NK-92 treated with Interleukin-12 subunit alpha and Interleukin-12 subunit beta, amount 100 ng/mL, for 24 hours (cell line): ENCODE results near the gene ADARB1.

Source experiments
- DNase-seq: peaks from one replicate; lab custom pipeline; 2025; lab: John Stamatoyannopoulos, UW

Gene ADARB1

DNA sequence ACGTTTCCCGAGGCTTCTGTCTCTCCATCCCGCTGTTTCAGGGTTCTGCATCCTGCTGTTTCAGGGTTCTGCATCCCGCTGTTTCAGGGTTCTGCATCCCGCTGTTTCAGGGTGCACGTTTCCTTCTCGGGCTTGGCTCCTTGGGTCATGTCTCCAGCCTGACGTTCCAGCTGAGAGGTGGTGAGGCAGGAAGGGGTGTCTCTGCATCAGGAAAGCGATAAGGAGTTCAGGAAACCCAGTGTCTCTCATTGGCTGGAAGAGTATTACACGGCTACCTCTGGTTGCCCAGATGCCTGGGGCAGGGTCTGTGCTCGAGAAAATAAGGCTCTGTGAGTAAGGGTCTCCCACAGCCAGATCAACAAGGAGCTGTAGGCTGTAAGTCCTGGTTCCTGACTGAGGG, 21.1 kb downstream of the ADARB1 start:
- no peak for DNase-seq

DNA sequence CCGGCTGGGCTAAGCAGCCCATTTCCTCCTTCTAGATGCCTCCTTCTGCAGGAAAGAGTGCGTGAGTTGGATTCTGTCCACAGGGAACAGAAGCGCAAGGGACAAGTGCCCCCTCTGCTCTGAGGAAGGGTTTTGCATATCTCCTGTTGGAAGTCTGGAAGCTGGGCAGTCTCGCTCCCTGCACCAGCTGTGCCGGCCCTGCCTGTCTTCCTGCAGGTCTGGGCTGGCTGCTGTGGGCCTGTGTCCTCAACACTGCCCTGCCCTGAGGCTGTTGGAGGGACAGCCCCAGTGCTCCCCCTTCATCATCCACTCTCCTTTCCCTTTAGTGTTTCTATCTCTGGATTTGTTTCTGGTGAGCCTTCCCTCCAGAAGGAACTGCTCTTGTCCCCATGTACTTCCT, 21.8 kb downstream of the ADARB1 start:
- no peak for DNase-seq

DNA sequence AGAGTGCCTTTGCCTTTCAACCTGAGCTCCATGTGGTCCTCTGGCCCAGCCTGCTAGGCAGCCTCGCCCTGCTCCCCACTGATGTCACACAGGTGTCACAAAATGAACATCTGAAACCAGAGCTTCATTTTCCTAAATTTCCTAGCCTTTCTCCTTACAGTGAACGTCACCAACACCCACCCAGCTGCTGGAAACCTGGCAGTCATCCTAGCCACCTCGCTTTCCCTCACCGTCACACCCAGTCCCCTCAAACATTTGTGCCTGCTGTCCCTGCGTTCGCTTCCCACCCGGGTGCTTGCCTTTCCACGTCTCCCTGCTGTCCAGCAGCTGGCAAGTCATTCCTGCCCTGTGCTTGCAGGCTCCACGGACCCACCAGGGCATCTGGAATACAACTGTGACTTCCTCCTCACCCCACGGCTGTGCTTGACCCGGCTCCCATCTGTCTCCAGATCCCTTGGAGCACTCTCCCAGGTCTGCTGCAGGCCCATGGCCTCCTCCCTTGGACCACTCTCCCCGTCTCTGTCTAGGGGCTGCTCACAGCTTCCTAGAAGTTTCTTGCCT, 23.5 kb downstream of the ADARB1 start:
- DNase-seq, result no peak

DNA sequence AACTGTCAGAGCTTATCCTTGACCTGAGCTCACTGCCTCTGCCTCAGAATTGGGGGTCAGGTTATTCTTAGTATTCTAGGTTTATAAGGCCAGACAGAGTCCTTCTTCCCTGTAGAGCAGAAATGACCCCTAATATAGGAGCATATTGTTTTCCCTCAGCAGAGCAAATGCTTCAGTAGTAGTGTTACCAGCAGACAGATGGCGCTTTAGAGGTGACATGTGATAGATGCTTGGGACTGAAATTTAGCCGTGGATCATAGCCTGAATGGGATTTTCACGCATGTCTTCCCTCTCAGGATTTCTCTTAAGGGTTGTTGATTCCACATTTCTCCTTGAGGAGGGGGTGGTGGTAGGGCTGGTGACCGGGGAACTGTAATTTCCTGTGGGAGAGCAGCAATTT, 24.5 kb downstream of the ADARB1 start:
- no peak for DNase-seq

DNA sequence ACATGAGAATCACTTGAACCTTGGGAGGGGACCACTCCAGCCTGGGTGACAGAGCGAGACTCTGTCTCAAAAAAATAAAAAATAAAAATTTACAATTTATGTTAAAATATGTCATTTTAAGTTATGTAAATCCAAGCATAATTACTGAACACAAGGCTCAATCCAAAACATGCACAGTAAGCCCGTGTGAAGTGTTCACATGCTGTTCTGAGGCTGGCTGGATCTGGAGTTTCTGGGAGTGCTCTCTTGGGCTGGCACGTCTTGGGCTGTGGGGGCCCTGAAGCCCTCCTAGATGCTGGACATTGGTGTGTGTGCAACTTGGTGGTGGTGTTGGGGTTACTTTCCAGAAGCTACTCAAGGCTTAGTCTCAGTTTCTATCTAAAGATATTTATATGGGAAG, 25.2 kb downstream of the ADARB1 start:
- no peak for DNase-seq

DNA sequence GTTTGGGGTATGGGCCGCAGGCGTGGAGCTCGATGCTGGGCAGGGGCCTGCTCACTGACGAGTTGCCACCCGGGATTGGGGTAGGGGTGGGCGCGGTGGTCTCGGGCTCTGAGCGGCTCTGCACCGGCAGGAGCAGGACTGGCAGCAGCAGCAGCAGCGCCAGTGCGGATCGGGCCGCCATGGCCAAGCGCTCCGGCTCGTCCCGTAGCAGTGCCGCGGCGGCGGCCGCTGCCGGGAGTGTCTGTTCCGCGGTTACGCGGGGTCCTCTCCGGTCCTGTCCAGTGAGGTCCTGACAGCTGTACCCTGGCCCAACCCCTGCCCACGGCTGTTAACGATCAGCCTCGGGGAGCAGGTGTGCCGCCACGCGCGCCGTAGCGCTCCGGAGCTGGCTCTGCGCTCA, 26.5 kb downstream of the ADARB1 start:
- no peak for DNase-seq

DNA sequence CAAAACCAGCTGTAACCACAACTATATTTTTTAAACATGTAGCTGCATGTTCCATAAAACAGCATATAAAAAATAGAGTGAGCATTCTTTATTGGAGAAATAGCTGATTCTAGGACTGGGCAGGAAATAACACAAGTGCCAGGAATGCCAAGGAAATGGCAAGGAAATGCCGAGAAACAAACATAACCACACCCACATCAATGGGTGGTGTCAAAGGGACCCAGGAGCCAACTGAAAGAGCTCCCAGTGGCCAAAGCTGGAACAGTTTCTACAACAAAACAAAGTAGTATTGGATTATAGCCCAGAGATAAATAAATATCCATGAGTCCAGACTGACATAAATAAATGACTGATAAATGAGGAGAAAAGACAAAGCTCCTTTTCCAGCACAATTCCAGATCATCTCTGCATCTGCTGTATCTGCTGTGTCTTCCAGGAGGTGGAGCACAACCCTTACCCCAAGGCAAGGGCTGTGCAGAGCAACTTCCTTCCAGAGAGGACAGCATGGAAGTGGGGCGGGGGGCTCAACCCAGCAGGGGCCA, 28.1 kb downstream of the ADARB1 start:
- no peak for DNase-seq

DNA sequence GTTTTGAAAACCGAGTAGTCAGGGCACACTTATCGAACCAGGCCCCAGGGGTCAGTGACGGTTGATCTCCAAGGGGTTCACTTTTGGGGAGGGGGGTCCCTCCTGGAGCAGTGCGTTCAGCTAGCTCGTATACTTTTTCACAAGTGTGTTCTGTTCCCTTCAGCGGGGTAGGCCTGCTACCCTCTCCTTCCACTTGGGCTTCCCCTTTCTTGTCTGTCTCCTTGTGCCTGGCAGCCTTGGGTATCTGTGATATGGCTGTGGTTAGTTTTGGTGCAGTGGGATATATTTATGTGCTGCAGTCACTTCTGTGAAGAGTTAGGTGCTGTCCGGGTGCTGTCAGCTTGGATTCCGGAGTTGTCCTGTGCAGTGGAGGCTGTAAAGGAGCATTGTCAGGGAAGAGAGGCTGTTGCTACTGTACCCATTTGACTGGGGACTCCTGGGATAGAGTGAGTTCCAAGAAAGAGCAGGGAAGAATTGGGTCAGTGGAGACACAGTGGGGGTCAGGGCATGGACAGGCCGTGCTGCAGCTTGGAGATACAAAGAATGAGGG, 29.7 kb downstream of the ADARB1 start:
- DNase-seq, result no peak

DNA sequence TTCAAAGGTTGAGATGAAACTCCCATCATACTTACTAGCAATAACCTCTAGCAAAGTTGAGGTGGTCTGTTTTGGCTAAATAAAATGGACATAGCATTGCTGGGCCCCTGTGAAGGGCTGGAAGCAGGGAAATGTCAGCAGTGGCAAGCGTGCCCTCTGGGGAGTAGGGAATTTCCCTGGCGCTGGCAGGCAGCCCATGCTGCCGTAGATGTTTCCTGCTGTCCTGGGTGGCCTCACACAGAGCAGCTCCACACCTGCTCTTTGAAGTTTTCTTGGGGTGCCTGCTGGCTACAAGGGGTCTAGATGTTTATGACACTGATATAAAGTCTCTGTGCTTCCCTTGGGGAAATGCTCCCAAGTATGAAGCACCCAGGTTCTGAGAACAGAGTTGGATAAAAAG, 30.2 kb downstream of the ADARB1 start:
- DNase-seq, result no peak

DNA sequence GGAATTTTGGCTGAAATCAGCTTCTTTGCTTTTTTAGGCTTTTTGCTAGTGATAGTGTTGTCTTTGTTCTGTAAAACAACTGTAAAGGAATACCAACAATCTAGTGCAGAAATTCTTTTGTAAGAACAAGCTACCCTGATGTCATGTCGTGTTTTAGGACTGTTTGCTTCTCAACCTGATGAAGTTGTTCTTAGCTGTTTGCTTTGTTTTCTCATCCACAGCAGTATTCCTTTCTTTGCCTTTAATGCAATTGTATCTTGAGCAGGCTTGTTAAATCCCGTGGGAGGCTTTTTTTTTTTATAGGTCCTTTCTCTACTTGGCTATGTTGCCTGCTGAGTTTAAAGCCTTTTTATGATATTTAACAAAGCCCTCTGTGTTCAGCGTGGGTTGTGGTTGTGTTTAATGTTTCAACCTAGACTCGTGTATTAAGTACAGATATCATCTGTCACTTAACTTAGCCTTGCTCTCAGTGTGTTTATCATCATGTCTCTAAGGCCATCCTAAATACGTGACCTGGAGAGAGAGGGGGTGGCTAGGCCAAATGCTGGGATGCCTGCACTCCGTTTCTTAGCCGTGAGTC, 31.6 kb downstream of the ADARB1 start:
- DNase-seq, result no peak

DNA sequence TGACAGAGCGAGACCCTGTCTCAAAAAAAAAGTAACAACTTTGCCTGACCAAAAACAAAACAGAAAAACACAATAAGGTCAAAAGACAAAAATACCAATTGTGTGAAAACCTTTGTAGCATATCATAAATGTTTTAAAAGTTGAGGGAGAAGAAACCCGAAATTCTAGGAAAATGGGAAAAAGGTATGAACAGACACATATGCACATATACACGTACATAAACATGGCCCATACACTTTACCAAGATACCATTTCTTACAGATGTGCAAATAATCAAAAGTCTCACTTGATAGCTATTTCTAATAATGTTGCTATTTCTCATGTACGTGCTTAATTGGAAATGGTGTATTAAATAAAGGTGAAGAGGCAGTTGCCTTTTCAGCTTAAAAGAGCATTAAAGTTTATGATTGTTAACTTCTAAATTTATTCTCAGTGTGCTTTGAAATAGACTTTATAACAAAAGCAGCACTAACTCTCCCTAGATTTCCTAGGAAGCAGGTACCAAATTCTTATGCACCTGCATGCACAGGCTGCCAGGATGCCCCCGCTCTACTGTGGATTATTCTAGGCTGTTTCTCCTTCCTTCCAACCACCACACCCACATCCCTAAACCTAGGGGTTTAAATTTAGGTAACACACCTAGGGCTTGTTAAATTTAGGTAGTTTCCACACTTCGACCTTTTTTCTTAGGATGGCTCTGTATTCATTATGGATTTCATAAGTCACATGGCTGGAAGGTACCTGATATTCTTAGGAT, 33.8 kb downstream of the ADARB1 start:
- DNase-seq, result no peak

DNA sequence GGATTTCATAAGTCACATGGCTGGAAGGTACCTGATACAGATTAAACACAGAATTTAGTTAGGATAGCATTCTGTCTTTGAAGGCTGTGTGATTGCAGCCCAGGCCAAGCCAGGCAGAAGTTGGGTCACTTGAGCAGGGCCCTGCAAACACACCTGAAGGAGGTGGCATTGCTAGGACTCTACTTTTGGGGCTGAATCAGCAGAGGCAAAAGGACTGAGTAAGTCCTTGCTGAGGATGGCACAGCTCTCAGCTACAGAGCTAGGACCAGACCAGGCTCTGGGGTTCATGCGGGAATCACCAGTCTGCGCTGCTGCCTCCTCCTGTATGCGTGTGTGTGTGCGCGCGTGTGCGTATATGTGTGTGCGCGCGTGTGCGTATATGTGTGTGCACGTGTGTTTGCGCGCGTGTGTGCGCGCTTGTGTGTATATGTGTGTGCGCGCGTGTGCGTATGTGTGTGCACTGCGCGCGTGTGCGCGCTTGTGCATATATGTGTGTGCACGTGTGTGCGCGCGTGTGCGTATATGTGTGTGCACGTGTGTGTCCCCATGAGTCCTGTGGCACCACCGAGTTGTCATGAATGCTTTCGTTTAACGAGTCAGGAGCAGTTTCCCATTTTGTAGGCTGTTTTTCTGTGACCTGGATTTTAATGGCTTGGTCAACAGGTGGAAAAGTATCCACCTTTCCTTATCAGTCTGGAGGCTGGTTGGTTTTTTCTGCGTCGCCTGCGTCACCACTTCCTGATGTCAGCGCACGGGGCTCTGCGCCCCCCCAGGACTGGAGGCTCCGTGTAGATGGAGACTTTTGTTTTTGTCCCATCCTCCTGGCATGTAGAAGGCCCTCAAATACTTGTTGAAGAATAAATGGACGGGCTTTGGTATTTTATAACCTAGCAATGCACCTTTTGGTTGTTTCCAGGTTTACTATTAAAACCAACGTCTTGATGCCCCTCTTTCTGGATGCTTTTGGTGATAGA, 34.7 kb downstream of the ADARB1 start:
- no peak for DNase-seq

DNA sequence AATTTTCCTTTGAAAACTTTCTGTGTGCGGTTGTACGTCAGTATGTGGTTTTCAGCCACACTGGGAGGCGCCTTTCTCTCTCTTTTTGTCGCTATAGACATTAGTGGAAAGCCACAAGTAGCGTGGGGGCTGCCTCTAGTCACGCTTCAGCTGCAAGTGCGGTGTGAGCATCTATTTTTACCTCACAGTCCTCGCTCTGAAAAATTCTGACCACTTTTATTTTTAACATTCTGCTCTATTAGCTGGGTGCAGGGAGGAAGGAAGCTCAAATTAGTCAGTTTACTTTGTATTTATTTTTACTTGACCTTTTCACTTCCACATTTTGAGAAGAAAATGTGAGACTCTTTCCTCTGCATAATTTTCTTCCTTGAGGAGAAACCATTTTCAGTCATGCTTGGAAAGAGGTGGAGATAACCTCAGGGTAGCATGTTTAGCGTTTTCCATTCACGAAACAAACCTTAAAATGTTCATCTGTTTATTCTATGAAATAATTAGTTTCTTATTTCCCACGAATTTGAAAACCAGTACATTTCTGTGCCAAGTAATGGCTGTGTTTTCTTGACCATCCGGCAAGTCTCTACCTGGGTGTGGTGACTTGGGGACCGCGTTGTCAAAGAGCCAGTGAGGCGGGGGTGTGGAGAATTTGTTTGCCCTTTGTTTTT, 35.6 kb downstream of the ADARB1 start:
- peak; percentile 75 for DNase-seq

DNA sequence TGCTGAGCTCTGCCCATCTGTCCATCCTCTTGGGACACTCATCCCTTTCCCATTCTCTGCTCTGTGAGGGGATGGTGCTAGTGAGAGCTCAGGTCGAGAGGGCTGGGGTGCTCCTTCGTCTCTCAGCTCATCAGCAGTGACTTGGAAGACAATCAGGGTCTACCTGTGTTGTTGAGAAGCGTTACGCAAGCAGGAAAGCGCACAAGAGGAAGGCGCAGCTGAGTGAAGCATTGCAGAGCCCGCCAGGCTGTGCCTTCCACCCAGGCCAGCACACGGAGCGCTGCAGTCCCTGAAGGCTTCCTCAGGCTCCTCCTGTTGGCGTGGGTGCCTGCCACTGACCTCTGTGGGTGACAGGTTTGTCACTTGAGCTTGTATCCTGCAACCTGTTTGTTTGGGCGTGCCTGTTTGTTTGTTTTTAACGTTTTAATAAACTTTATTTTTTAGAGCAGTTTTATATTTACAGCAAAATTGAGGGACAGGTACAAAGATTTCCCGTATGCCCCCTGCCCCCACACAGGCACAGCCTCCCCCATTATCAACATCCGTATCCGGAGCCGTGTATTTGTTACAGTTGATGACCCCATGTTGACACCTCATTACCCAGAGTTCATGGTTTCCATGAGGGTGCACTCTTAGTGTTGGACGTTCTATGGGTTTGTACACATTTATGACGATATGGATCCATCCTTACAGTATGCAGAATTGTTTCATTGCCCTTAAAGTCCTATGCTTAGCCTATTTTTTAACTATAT, 36.7 kb downstream of the ADARB1 start:
- DNase-seq, result peak; percentile 33

DNA sequence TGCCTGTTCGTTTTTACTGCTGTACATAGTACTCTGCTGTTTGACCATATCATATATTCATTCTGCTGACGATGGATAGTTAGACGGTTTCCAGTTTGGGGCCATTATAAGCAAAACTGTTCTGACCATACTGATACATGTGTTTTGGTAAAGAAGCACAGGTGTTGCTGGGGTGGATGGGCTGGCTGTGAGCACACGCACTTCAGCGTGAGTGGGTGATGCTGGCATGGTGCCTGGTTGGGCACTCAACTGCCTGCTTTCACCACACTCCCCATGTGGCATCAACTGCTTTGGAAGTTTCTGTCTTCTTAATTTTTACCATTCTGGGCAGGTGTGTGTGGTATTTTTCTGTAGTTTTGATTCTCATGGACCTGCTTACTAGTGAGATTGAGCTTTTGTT, 37.3 kb downstream of the ADARB1 start:
- DNase-seq, result no peak

DNA sequence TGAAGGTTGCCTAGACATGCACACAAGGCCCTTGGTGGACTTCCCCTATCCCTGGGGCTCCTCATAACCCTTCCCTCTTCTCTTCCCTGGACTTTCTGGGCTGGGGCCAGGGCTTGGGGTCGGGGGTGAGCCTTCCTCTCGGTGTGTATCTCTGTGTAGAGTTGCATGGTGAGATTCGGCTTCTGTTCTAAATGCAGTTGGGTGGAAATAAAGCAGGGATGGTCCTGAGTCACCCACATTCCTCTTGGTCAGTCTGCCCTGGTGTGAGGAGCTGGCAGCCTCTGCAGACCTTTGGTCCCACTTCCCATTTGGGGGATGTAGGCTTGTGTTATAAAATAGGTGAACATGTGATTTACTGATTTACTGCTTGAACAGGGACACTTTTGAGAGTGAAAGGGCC, 38.0 kb downstream of the ADARB1 start:
- no peak for DNase-seq

DNA sequence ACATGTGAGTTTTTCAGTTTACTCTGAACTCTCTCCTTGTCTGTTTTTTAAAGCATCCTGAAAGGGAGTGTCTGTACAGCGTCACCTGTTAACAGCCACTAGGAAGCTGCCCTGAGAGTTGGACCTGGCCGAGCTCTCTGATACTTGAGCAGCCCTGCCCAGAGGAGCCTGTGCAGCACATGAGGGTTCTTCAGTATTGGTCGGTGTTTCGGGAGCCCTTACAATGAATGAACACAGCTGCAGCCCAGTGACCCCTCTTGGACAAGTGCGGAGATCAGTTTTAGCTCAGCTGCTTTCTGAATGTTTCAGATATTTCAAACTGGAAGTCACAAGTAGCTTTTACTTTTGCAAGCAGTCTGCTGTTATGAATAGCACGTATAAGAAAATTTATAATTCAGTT, 39.2 kb downstream of the ADARB1 start:
- DNase-seq, result no peak

DNA sequence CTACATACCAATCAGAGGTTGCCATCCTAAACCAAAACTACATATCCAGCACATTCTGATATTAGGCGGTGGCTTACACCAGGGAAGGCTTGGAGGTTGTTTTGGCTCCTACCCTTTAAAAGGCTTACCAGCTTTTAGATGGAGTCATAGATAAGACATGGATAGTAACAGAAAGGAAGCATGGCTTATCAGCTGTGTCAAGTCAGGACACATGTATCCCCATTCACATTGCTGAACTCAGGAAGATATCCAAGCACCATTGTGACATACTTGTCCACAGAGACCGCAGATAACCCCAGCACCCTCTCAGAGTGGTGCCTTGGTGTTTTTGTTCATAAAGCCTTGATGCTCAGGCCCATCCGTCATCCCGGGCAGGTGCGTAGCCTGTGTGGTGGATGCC, 39.7 kb downstream of the ADARB1 start:
- DNase-seq, result no peak

DNA sequence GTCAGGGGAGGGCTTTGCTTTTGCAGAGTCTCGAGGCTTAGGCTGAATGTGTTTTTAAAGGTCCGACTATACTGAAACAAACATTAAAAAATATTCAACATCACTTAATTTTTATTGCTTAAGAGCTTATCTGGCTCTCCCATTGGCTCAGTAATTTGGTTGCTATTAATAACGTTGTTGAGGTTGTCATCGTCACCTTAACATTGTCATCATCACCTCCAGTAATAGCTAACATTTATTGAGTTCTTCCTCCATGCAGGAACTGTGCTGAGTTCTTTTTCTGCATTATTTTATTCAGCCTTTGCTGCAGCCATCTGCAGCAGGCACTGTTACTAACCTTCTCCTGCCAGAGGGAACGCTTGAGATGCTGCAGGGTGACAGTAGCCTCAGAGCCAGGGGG, 40.1 kb downstream of the ADARB1 start:
- no peak for DNase-seq

DNA sequence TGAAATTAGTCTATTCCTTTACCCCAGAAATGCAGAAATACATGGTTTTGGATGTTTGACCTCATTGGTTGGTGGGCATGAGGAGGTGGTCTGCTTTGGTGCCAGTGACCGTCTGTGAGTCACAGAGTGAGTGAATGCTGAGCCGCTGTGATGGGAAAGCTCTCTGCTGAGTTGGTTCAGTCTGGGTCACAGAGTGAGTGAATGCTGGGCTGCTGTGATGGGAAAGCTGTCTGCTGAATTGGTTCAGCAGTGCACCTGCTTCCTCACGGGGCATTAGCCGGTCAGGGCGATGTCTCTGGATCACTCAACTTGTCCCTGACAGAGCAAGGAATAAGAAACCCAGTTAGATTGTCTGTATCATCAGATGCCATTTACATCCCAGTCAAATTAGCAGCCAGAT, 40.8 kb downstream of the ADARB1 start:
- no peak for DNase-seq

DNA sequence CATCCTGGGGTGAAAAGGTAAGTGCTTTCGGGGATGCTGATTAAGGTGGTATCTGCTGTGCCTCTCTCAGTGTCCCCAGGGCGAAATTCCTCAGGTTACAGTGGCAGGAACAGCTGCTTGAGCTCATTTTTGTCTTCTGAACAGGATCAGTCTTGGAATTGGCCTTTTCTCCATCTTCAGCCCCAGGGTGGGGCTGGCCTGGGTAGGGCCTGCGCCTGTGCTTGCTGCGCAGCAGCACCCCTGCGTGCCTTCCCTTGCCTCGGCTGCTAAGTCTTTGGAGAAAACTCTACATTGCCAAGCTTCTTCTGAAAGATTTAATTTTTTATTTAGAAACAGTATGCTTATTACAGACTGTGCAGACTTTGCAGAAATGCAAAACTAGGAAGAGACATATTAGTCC, 41.7 kb downstream of the ADARB1 start:
- no peak for DNase-seq
